Endometrium (tissue), 2 donors: Measurements from ENCODE around the gene NPR3.

Source experiments
- FAIRE-seq: peaks from 2 replicates; lab custom pipeline; 2012; peaks lifted over from hg19 to GRCh38; lab: Jason Lieb, UNC
- donor health status: control.
- donor health status: control.

Gene NPR3

DNA sequence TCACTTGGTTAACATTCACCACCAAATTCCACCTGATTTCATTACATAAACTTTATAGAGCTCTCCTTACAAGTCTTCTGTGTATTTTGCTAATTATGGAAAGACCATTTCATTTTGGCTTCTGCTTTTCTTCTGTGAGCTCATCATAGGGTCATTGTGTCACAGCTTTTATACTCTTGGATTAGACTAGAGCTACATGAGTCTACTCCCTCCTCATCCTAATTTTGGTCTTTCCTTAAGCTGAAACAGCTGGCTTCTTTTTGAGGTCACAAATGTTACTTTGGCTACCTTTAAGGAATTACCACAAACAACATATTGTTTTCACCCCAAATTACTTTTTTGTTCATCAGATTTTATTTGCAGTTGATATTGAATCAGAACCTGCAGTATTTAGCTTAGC is 103.0 kb downstream of the NPR3 start:
- FAIRE-seq: no peak

DNA sequence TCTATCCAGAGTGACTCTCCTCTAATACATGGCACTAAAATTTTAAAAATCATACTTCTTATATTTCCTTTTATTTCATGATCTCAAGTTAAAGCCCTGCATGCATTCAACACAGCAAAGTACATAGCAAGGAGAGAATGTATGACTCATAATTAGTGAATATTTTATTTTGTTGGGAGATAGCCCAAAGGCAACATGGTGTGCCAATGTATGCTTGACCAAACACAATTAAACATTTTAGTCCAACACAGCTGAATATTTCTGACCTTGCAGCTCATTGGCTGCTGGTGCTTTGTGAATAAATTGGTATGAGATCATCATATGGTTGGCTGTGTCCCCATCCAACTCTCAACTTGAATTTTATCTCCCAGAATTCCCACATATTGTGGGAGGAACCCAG is 103.5 kb downstream of the NPR3 start:
- no peak for FAIRE-seq

DNA sequence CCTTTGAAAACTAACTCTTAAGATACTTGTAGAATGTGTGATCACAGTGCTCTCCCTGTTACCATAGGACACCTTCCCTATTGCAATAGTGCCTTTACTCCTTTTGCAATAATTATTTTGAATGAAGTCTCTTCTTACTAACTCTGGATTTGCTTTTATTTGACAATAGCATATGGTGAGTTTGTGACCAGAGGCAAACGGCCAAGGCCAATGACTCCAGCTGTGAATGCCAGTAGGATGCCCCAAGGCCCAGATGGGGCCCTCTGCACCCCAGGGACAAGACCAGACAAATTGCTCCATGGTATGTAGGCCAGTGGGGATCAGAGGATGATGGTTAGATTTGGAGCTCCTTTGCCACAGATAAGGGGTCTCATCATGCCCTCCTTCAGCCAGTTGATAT is 116.9 kb downstream of the NPR3 start:
- FAIRE-seq: no peak

DNA sequence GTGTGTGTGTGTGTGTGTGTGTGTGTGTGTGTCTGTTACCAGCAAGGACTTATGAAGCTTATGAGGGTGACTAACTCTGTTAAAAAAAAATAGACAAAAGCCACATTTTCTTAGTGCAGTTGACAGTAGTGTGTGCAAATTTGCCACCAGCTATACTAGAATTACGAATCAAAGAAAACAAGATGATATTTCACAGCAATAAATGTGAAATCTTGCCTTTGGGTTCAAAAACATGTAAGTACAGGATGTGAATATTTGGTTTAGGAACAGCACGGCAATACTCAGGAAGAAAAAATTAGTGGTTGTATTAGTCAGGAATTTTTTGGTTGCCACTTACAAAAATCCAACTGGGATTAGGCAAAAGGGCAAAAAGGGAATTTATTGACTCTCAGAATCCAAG is 117.4 kb downstream of the NPR3 start:
- no peak for FAIRE-seq

- no peak for FAIRE-seq
Observed at GRCh38 chr5:32831624-32832023, 120.5 kb downstream of the NPR3 start.

DNA sequence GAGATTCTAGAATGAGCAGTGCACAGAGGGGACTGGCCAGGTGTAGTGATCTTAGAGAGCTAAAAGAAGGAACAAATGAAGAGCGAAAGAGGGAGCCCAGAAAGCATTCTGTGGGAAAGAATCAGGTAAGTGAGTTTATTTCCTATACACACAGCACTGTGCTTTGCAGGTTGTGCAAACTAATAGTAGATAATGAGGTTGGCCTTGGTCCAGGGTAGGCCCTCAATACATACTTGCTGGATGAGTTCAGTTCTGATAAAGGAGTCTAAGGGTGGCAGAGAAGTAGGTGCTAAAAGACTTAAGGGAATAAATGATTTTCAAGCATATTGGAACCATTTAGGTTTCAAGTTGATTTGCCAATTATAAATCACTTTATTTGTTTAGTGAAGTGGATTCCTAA is 122.0 kb downstream of the NPR3 start:
- no peak for FAIRE-seq

GRCh38 chr5:32833663-32834062 is 122.5 kb downstream of the NPR3 start:
- FAIRE-seq: no peak

- no peak for FAIRE-seq
Observed at GRCh38 chr5:32834251-32834650, 123.1 kb downstream of the NPR3 start.

GRCh38 chr5:32836176-32836575 is 125.1 kb downstream of the NPR3 start:
- FAIRE-seq: no peak

DNA sequence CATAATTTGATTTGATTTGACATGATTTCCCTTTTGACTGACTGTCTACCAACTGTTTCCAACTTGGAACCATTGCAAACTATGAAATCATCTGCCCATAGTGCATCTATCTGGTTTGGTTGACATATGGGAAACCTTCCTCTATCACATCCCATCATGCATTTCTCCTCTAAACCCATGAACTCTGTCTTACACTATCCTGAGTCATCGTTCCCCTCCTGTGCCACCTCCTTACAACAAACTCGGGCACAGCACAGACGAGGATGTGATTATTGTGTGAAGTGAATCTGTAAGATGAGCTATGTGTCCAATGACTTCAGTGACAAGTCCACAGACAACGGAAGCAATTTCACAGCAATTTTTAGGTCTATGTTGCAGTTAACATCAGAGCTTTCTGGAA is 126.1 kb downstream of the NPR3 start:
- no peak for FAIRE-seq

DNA sequence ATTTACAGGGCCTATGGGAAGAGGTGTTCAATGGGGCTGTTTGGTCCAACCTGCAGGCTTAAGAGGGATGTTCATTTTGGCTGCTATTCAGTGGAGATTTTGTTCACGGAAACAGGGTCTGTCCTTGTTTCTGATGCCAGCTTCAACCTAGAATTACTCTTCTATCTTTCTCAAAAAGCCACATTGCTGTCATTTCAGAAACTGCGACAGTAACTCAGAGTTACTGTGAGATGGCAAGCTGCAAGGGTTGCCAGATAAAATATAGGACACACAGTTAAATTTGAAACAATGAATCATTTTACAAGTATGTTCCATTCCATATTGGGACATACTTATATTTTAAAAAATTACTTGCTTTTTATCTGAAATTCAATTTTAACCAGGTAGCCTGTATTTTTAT is 128.0 kb downstream of the NPR3 start:
- no peak for FAIRE-seq

GRCh38 chr5:32840606-32841005 is 129.5 kb downstream of the NPR3 start:
- no peak for FAIRE-seq
